Endothelial cell (in vitro differentiated cells): ENCODE data around the gene C4BPA. TPM values are rescaled to one million over a fixed set of nuclear protein-coding genes. Genes with fewer than 3 reads are reported as not detected.
A peak's percentile ranks its signal among the peaks of the same experiment; 100 is the strongest.

Source experiments
- DNase-seq: peaks from one replicate; pipeline ENCODE4 v3.0.0; 2021; ENCODE audit warnings: low spot score
- H3K27ac Mint-ChIP-seq: one replicate; pipeline ENCODE4 v1.8.0; 2021; ENCODE audit warnings: mixed read lengths, inconsistent platforms; ENCODE audit not compliant: unreplicated experiment
- H3K27me3 Mint-ChIP-seq: one replicate; pipeline ENCODE4 v1.8.0; 2021; ENCODE audit warnings: mild to moderate bottlenecking, moderate library complexity, mixed read lengths, inconsistent platforms; ENCODE audit not compliant: unreplicated experiment
- H3K36me3 Mint-ChIP-seq: one replicate; pipeline ENCODE4 v1.8.0; 2021; ENCODE audit warnings: mild to moderate bottlenecking, low read depth, mixed read lengths, inconsistent platforms; ENCODE audit not compliant: unreplicated experiment
- H3K4me1 Mint-ChIP-seq: one replicate; pipeline ENCODE4 v1.8.0; 2021; ENCODE audit warnings: mild to moderate bottlenecking, mixed read lengths, inconsistent platforms; ENCODE audit not compliant: unreplicated experiment
- H3K4me3 Mint-ChIP-seq: one replicate; pipeline ENCODE4 v1.8.0; 2021; ENCODE audit warnings: mild to moderate bottlenecking, mixed read lengths, inconsistent platforms; ENCODE audit not compliant: unreplicated experiment
- H3K9me3 Mint-ChIP-seq: one replicate; pipeline ENCODE4 v1.8.0; 2021; ENCODE audit warnings: mixed read lengths, inconsistent platforms; ENCODE audit not compliant: unreplicated experiment
- total RNA-seq: library from RNA; stranded (reverse); fragmentation: NEBNext Ultra II Directional; extraction: Animal tissue kit (Norgen Biotek cat#: 25700); gene quantifications from one replicate; pipeline ENCODE4 v1.2.1, GENCODE V29; 2021; ENCODE audit not compliant: unreplicated experiment
- TF ChIP-seq, protein P1 (sequence below): fragments of 200-600 bp; sonication (generic); IDR thresholded peaks from one replicate; pipeline ENCODE4 v1.5.0; 2021; ENCODE audit warnings: antibody characterized with exemption; ENCODE audit not compliant: unreplicated experiment

The C4BPA gene
- total RNA-seq, 1 donor from 2014 or later: not detected

DNA sequence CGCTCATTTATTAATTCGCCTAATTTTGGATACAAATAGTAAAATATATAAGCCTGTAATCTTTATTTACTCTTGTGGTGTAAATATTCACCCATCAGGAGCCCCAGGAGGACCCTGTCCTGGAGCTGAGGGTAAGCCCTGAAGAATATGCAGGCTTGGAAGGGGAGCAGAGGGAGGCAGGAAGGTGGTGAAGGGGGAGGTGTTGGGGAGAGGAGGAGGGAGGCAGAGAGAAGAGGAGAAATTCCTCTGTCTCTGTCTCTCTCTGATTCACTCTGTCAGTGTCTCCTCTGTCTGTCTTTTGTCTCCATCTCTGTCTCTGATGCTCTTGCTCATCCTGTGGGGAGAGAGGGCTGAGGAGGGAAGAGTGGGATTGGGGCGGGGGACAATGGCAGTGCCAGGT, 18.1 kb upstream of the C4BPA start:
- TF ChIP-seq, protein P1, sequence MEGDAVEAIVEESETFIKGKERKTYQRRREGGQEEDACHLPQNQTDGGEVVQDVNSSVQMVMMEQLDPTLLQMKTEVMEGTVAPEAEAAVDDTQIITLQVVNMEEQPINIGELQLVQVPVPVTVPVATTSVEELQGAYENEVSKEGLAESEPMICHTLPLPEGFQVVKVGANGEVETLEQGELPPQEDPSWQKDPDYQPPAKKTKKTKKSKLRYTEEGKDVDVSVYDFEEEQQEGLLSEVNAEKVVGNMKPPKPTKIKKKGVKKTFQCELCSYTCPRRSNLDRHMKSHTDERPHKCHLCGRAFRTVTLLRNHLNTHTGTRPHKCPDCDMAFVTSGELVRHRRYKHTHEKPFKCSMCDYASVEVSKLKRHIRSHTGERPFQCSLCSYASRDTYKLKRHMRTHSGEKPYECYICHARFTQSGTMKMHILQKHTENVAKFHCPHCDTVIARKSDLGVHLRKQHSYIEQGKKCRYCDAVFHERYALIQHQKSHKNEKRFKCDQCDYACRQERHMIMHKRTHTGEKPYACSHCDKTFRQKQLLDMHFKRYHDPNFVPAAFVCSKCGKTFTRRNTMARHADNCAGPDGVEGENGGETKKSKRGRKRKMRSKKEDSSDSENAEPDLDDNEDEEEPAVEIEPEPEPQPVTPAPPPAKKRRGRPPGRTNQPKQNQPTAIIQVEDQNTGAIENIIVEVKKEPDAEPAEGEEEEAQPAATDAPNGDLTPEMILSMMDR: no peak
- Mint-ChIP-seq H3K27me3 (no peaks in the 10 kb centered on the region), H3K36me3 (no peaks in the 10 kb centered on the region), H3K9me3 (no peaks in the 10 kb centered on the region), H3K27ac (no peak overlapping the region), H3K4me1 (peaks cover 53% of the 10 kb centered on the region), H3K4me3 (peak overlapping the region; percentile 12)
- DNase-seq: no peak

- TF ChIP-seq, protein P1: no peak
- DNase-seq: no peak
- H3K36me3 Mint-ChIP-seq: no peaks in the 10 kb centered on the region
- H3K4me3 Mint-ChIP-seq: no peak overlapping the region
- H3K27me3 Mint-ChIP-seq: no peaks in the 10 kb centered on the region
- H3K27ac Mint-ChIP-seq: no peak overlapping the region
- no peaks in the 10 kb centered on the region for H3K9me3 Mint-ChIP-seq
- peaks cover 49% of the 10 kb centered on the region for H3K4me1 Mint-ChIP-seq
Observed at GRCh38 chr1:207088161-207088560, 15.9 kb upstream of the C4BPA start.

DNA sequence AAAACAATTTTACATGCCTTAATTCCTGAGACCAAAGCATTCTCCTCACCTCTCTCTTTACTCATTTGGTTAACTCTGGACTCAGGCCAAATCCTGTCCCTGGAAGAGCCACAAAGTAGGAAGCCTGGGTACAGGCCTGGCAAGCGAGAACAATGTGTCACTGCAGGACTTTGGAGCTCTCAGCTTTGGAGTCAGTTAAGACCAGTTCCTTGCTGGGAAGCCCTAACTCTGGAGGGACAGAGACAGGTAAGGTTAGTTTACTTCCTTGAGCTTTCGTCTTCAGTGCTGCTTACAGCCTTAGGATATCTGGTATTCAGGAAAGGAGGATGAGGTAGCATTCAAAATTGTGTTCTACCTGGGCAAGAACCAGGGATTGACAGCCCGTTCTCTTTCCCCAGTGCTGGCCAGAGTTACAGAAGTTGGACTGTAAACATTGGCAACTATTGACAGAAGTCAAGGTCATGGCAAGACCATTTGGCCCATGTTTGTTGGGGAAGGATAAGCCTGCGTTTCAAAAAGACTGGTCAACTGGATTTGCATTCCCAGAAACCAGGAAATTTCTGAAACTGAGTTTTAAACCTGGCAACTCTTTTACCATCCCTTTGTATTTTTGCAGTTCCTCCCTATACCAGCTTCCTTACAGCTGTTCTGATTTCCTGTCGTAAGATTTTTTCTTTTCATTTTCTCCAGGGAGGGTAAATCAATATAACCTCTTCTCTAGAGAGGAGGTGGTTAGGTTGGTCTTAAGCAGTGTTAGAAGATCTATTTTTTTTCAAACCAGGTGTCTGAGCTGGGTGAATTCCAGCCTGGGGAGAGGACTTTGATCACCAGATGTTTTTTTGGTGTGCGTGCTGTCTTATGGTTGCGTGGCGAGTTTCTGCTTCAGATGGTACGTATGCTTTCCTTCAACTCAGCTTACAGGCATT, 15.1 kb upstream of the C4BPA start, which contains the start of gene C4BPB:
TSS of gene C4BPB (plus strand) at position 160 of the 926 bp plus-strand sequence. CDS start at position 832, 672 bp downstream.
- no peak within 1 kb of the TSS for H3K27ac Mint-ChIP-seq
- peaks cover 45% of the 10 kb centered on the region for H3K4me1 Mint-ChIP-seq
- TF ChIP-seq, protein P1: no peak

GRCh38 chr1:207089627-207090355, 14.2 kb upstream of the C4BPA start:
- Mint-ChIP-seq H3K27ac (no peak overlapping the region), H3K4me3 (no peak overlapping the region), H3K9me3 (no peaks in the 10 kb centered on the region), H3K36me3 (no peaks in the 10 kb centered on the region), H3K27me3 (no peaks in the 10 kb centered on the region), H3K4me1 (peaks cover 37% of the 10 kb centered on the region)
- TF ChIP-seq, protein P1: no peak
- DNase-seq: no peak

More for the DNA sequence above, 15.1 kb upstream of the C4BPA start, which contains the start of gene C4BPB:
- DNase-seq: no peak
- no peaks in the 10 kb centered on the region for H3K36me3 Mint-ChIP-seq
- H3K27me3 Mint-ChIP-seq: no peaks in the 10 kb centered on the region
- H3K4me3 Mint-ChIP-seq: no peak within 1 kb of the TSS
- no peaks in the 10 kb centered on the region for H3K9me3 Mint-ChIP-seq
